SU-DHL-6 (cell line): ENCODE data around the gene CRYGA.

Source experiments
- H2AFZ ChIP-seq: fragments of 200-600 bp; sonication (generic); 2 replicates; pipeline ENCODE4 v1.6.1; 2014; ENCODE audit warnings: low read depth, mild to moderate bottlenecking, moderate library complexity, mixed read lengths, antibody characterized with exemption, low read length; ENCODE audit not compliant: severe bottlenecking
- H3F3A ChIP-seq: fragments of 200-600 bp; shearing (Covaris generic); 2 replicates; pipeline ENCODE4 v1.6.0; 2016; ENCODE audit warnings: antibody characterized with exemption, mild to moderate bottlenecking; ENCODE audit not compliant: insufficient read depth
- H3K27ac ChIP-seq: fragments of 200-600 bp; sonication (generic); 2 replicates; pipeline ENCODE4 v1.5.1; 2016; ENCODE audit warnings: low read depth, mild to moderate bottlenecking, low read length, moderate library complexity, mixed read lengths
- H3K27me3 ChIP-seq: fragments of 200-600 bp; sonication (generic), shearing (Covaris generic); 2 replicates; pipeline ENCODE4 v1.6.0; 2014; ENCODE audit warnings: mild to moderate bottlenecking, low read length
- H3K36me3 ChIP-seq: fragments of 200-600 bp; sonication (generic); 2 replicates; pipeline ENCODE4 v1.6.1; 2014; ENCODE audit warnings: mild to moderate bottlenecking, low read length, mixed read lengths
- H3K4me2 ChIP-seq: fragments of 300-600, 200-600 bp; shearing (Covaris generic), sonication (generic); 2 replicates; pipeline ENCODE4 v1.6.0; 2014; ENCODE audit warnings: low read length, low read depth, mild to moderate bottlenecking; ENCODE audit not compliant: poor library complexity, severe bottlenecking
- H3K4me3 ChIP-seq: fragments of 200-600 bp; sonication (generic); 2 replicates; pipeline ENCODE4 v1.5.1; 2014; ENCODE audit warnings: antibody characterized with exemption, low read length, mild to moderate bottlenecking, mixed read lengths; ENCODE audit not compliant: insufficient read depth, poor library complexity, severe bottlenecking
- H3K79me2 ChIP-seq: fragments of 200-600 bp; sonication (generic); 2 replicates; pipeline ENCODE4 v1.6.1; 2014; ENCODE audit warnings: mild to moderate bottlenecking, low read length, moderate library complexity; ENCODE audit not compliant: insufficient read depth
- H3K9ac ChIP-seq: fragments of 200-600 bp; sonication (generic); 2 replicates; pipeline ENCODE4 v1.7.0; 2014; ENCODE audit warnings: mild to moderate bottlenecking, low read length
- H3K9me2 ChIP-seq: fragments of 200-600 bp; sonication (generic); replicated peaks from 2 replicates; pipeline ENCODE4 v1.6.1; 2014; ENCODE audit warnings: low read length; ENCODE audit not compliant: insufficient read depth
- H3K9me3 ChIP-seq: fragments of 200-600 bp; sonication (generic); 2 replicates; pipeline ENCODE4 v1.6.1; 2014; ENCODE audit warnings: low read length, mixed read lengths; ENCODE audit not compliant: insufficient read depth
- H4K20me1 ChIP-seq: fragments of 200-600 bp; sonication (generic); 2 replicates; pipeline ENCODE4 v1.6.1; 2014; ENCODE audit warnings: low read depth, mild to moderate bottlenecking, antibody characterized with exemption, low read length, moderate library complexity, mixed read lengths
- CTCF ChIP-seq: fragments of 200-600 bp; sonication (generic); IDR thresholded peaks from one replicate; pipeline ENCODE4 v1.5.1; 2017; ENCODE audit warnings: antibody characterized with exemption, mild to moderate bottlenecking, low read length, moderate library complexity; ENCODE audit not compliant: insufficient read depth, poor library complexity, severe bottlenecking
- EZH2phosphoT487 ChIP-seq: fragments of 200-600 bp; sonication (generic), shearing (Covaris generic); conservative IDR thresholded peaks from 2 replicates; pipeline ENCODE4 v1.6.1; 2018; ENCODE audit warnings: mild to moderate bottlenecking, antibody characterized with exemption, low read length, moderate library complexity, mixed read lengths

CRYGA gene

GRCh38 chr2:208174144-208174543 lies 10.8 kb upstream of the CRYGA start:
- no peak for TF ChIP-seq CTCF
- no peak for TF ChIP-seq EZH2phosphoT487

GRCh38 chr2:208172125-208172524 lies 8.7 kb upstream of the CRYGA start:
- Histone ChIP-seq H3K27me3 (no peaks in the 10 kb centered on the region), H3K27ac (no peak overlapping the region)
- no peak for TF ChIP-seq EZH2phosphoT487
- TF ChIP-seq CTCF, result no peak

More at GRCh38 chr2:208174144-208174543, 10.8 kb upstream of the CRYGA start:
- no peaks in the 10 kb centered on the region for H3K9me2 ChIP-seq
- H3F3A ChIP-seq, result no peaks in the 10 kb centered on the region
- H3K4me2 ChIP-seq, result no peak overlapping the region
- no peak overlapping the region for H3K9ac ChIP-seq
- H4K20me1 ChIP-seq, result no peaks in the 10 kb centered on the region
- H3K27me3 ChIP-seq, result no peaks in the 10 kb centered on the region
- no peaks in the 10 kb centered on the region for H3K79me2 ChIP-seq
- H3K27ac ChIP-seq, result no peak overlapping the region
- H2AFZ ChIP-seq, result no peak overlapping the region
- H3K36me3 ChIP-seq, result no peaks in the 10 kb centered on the region
- H3K9me3 ChIP-seq, result no peaks in the 10 kb centered on the region
- no peak overlapping the region for H3K4me3 ChIP-seq

GRCh38 chr2:208164951-208165755 lies 1.8 kb upstream of the CRYGA start:
- Histone ChIP-seq H4K20me1 (no peaks in the 10 kb centered on the region), H3K4me3 (no peak overlapping the region), H3K27me3 (no peaks in the 10 kb centered on the region), H3K36me3 (no peaks in the 10 kb centered on the region), H3K27ac (no peak overlapping the region), H3K9me2 (no peaks in the 10 kb centered on the region), H2AFZ (no peak overlapping the region), H3K79me2 (no peaks in the 10 kb centered on the region), H3K9me3 (no peaks in the 10 kb centered on the region), H3K4me2 (no peak overlapping the region), H3K9ac (no peak overlapping the region), H3F3A (no peaks in the 10 kb centered on the region)
- TF ChIP-seq EZH2phosphoT487, result no peak

More at GRCh38 chr2:208172125-208172524, 8.7 kb upstream of the CRYGA start:
- Histone ChIP-seq H4K20me1 (no peaks in the 10 kb centered on the region), H3K9ac (no peak overlapping the region), H3K9me3 (no peaks in the 10 kb centered on the region), H3F3A (no peaks in the 10 kb centered on the region), H3K4me2 (no peak overlapping the region), H3K36me3 (no peaks in the 10 kb centered on the region), H2AFZ (no peak overlapping the region), H3K4me3 (no peak overlapping the region), H3K9me2 (no peaks in the 10 kb centered on the region), H3K79me2 (no peaks in the 10 kb centered on the region)

GRCh38 chr2:208156439-208156838 lies 7.0 kb downstream of the CRYGA start:
- H3F3A ChIP-seq, result no peaks in the 10 kb centered on the region
- H3K27ac ChIP-seq, result no peak overlapping the region
- H3K79me2 ChIP-seq, result no peaks in the 10 kb centered on the region
- no peaks in the 10 kb centered on the region for H3K27me3 ChIP-seq
- H3K9me3 ChIP-seq, result no peaks in the 10 kb centered on the region
- TF ChIP-seq EZH2phosphoT487 (no peak), CTCF (no peak)
- H4K20me1 ChIP-seq, result no peaks in the 10 kb centered on the region
- no peaks in the 10 kb centered on the region for H3K9me2 ChIP-seq
- H3K36me3 ChIP-seq, result no peaks in the 10 kb centered on the region
- H3K4me2 ChIP-seq, result no peak overlapping the region
- no peak overlapping the region for H3K9ac ChIP-seq
- no peak overlapping the region for H3K4me3 ChIP-seq
- no peak overlapping the region for H2AFZ ChIP-seq
